Psoas muscle (tissue), 8 donors: ENCODE data around the gene TCF25. TPM values are rescaled to one million over a fixed set of nuclear protein-coding genes. Genes with fewer than 3 reads are reported as not detected.
A peak's percentile ranks its signal among the peaks of the same experiment; 100 is the strongest.

Source experiments
- ATAC-seq, 4 donors: fragments of 200-7000 bp; cut with Tn5 transposase; one replicate each; pipeline ENCODE4 v1.9.1; 2020; ENCODE audit warnings: moderate library complexity in 3 of 4, mild to moderate bottlenecking in 2 of 4
- DNase-seq, 2 donors: peaks; one replicate each; pipeline ENCODE4 v3.0.0-alpha.2; 2020
- H3K27ac ChIP-seq: fragments of 200-600 bp; one replicate; pipeline ENCODE4 v1.8.0; 2022
- H3K27me3 ChIP-seq, 3 donors: fragments of 200-600 bp in 1 of 3; one replicate each; pipeline versions ENCODE4 v1.6.1 to v1.8.0; 2013 to 2022; ENCODE audit warnings: low read length in 2 of 3, mild to moderate bottlenecking in 2 of 3, moderate library complexity in 1 of 3; ENCODE audit not compliant: insufficient read depth in 3 of 3
- H3K36me3 ChIP-seq, 2 donors: fragments of 200-600 bp in 1 of 2; one replicate each; pipeline versions ENCODE4 v1.6.1 to v1.8.0; 2013 to 2022; ENCODE audit warnings: low read depth in 1 of 2, mild to moderate bottlenecking in 1 of 2, moderate library complexity in 1 of 2; ENCODE audit not compliant: insufficient read depth in 1 of 2
- H3K4me1 ChIP-seq: fragments of 200-600 bp; one replicate; pipeline ENCODE4 v1.8.0; 2022
- H3K4me3 ChIP-seq: fragments of 200-600 bp; one replicate; pipeline ENCODE4 v1.8.0; 2022; ENCODE audit warnings: mild to moderate bottlenecking
- H3K9me3 ChIP-seq: fragments of 200-600 bp; one replicate; pipeline ENCODE4 v1.8.0; 2022
- CTCF ChIP-seq: fragments of 200-600 bp; IDR thresholded peaks from one replicate; pipeline ENCODE4 v1.8.0; 2022; ENCODE audit warnings: antibody characterized with exemption
- WGBS, 3 donors: extraction: QIAGEN DNeasy Blood & Tissue Kit; methylation state at CpG; one replicate each; pipeline versions ENCODE4 v1.1.6 to v1.1.7; 2013; 5-methylcytosine and 5-hydroxymethylcytosine counted together
- intact Hi-C, 2 donors: fragments of 100-400 bp; cut with DNase I; formaldehyde crosslinking; loops; one replicate each; pipeline versions ENCODE4 v1.11.0 to v1.14.2; 2022
- polyA plus RNA-seq, 3 donors: library from polyadenylated mRNA; stranded (reverse); fragments of 200-250 nt; gene quantifications; one replicate each; pipeline ENCODE4 v1.2.3, GENCODE V29; 2013
- total RNA-seq, 4 donors: library from RNA; stranded (reverse); fragmentation: NEBNext Ultra II Directional in 2 of 4; extraction: Animal tissue kit (Norgen Biotek cat#: 25700) in 2 of 4; gene quantifications; one replicate each; pipeline versions ENCODE4 v1.2.1 to v1.2.4, GENCODE V29; 2021 to 2023
- donor health status: healthy with polysubstance abuse.
- donor health status: DM: no; HTN: no; CAD: no; lungs with moderate emphysema.
- donor health status: Bipolar disorder and iron deficiency.
- donor health status: healthy.
- donor health status: DM: yes; HTN: yes; CAD: no.
- donor health status: DM: no; HTN: no; CAD: no.
- donor health status: DM: no; HTN: no; CAD: no.
- donor health status: DM: yes; HTN: yes; CAD: no.

Gene TCF25
- total and polyA plus RNA-seq, 7 donors, result 46.1 to 93.6 (median 57.6) TPM

- peak in 1 of 2 donors; percentile 49 for DNase-seq
Measured at GRCh38 chr16:89906140-89907025, 33.0 kb downstream of the TCF25 start.

GRCh38 chr16:89907055-89907814, 33.8 kb downstream of the TCF25 start:
- no peak overlapping the region for H3K27ac ChIP-seq
- intact Hi-C loops, result no loop called here
- H3K4me1 ChIP-seq, result peaks cover 4% of the 10 kb centered on the region
- no peaks in the 10 kb centered on the region for H3K9me3 ChIP-seq
- ATAC-seq (no peak), DNase-seq (peak in 1 of 2 donors; percentile 40)
- peaks cover 0 to 74% of the 10 kb centered on the region in 2 donors for H3K36me3 ChIP-seq
- no peak overlapping the region for H3K4me3 ChIP-seq
- TF ChIP-seq CTCF, result no peak
- WGBS, 3 donors, result 97 to 99% (median 98%) methylated on average over 12 to 13 of the region's 13 CpGs
- no peaks in the 10 kb centered on the region for H3K27me3 ChIP-seq

More at GRCh38 chr16:89906140-89907025, 33.0 kb downstream of the TCF25 start:
- Histone ChIP-seq H3K4me3 (no peak overlapping the region), H3K9me3 (no peaks in the 10 kb centered on the region), H3K27ac (no peak overlapping the region), H3K36me3 (peaks cover 0 to 69% of the 10 kb centered on the region in 2 donors), H3K27me3 (no peaks in the 10 kb centered on the region), H3K4me1 (peaks cover 4% of the 10 kb centered on the region)
- WGBS, 3 donors, result 93 to 95% (median 94%) methylated on average over 40 of the region's 40 CpGs
- intact Hi-C loops, result no loop called here
- no peak for ATAC-seq
- TF ChIP-seq CTCF, result no peak

- ATAC-seq, result no peak
Measured at GRCh38 chr16:89908236-89908635, 34.8 kb downstream of the TCF25 start.

More at GRCh38 chr16:89908236-89908635, 34.8 kb downstream of the TCF25 start:
- Histone ChIP-seq H3K27ac (no peak overlapping the region), H3K4me1 (peaks cover 4% of the 10 kb centered on the region), H3K9me3 (no peaks in the 10 kb centered on the region), H3K36me3 (peaks cover 0 to 76% of the 10 kb centered on the region in 2 donors), H3K4me3 (no peak overlapping the region), H3K27me3 (no peaks in the 10 kb centered on the region)
- no peak for DNase-seq
- TF ChIP-seq CTCF, result no peak
- intact Hi-C loops, result no loop called here
- WGBS, 3 donors, result 97 to 98% (median 97%) methylated on average over 4 of the region's 4 CpGs
